Calu3 (cell line): ENCODE measurements around the gene CROCC2. TPM values are rescaled to one million over a fixed set of nuclear protein-coding genes. Genes with fewer than 3 reads are reported as not detected.

Source experiments
- BruUV-seq: library from RNA; stranded (reverse); fragments of 400-500 nt; replicated peaks from 2 replicates; lab custom pipeline; 2021; lab: Mats Ljungman, UMichigan
- CTCF ChIA-PET: fragments of 300-600 bp; sonication (Branson Sonifier 250); formaldehyde crosslinking; loops from one replicate; lab custom pipeline; 2022; ENCODE audit warnings: antibody characterized with exemption; lab: Charles Lee
- DNase-seq: peaks from one replicate; pipeline ENCODE4 v3.0.0; 2022
- H3K27ac Mint-ChIP-seq: one replicate; pipeline ENCODE4 v1.8.0; 2022; ENCODE audit warnings: mixed read lengths; ENCODE audit not compliant: unreplicated experiment
- H3K27me3 Mint-ChIP-seq: one replicate; pipeline ENCODE4 v1.8.0; 2022; ENCODE audit warnings: mixed read lengths; ENCODE audit not compliant: unreplicated experiment
- H3K36me3 Mint-ChIP-seq: one replicate; pipeline ENCODE4 v1.8.0; 2022; ENCODE audit warnings: mild to moderate bottlenecking, moderate library complexity, mixed read lengths; ENCODE audit not compliant: insufficient read depth, unreplicated experiment
- H3K4me1 Mint-ChIP-seq: one replicate; pipeline ENCODE4 v1.8.0; 2022; ENCODE audit warnings: mild to moderate bottlenecking, low read depth, mixed read lengths; ENCODE audit not compliant: unreplicated experiment
- H3K4me3 Mint-ChIP-seq: one replicate; pipeline ENCODE4 v1.8.0; 2022; ENCODE audit warnings: mild to moderate bottlenecking, low read depth, moderate library complexity, mixed read lengths; ENCODE audit not compliant: unreplicated experiment
- H3K9me3 Mint-ChIP-seq: one replicate; pipeline ENCODE4 v1.8.0; 2022; ENCODE audit warnings: low read depth, mixed read lengths; ENCODE audit not compliant: unreplicated experiment
- intact Hi-C: fragments of 100-400 bp; cut with micrococcal nuclease; formaldehyde crosslinking; loops from one replicate; pipeline ENCODE4 v1.10.0; 2022; ENCODE audit not compliant: unreplicated experiment
- total RNA-seq: library from RNA; stranded (reverse); gene quantifications from 2 replicates; pipeline ENCODE4 v1.2.3, GENCODE V29; 2022
- TF ChIP-seq, protein P1 (sequence below): fragments of 200-600 bp; IDR thresholded peaks from one replicate; pipeline ENCODE4 v1.8.0; 2022; ENCODE audit warnings: antibody characterized with exemption; ENCODE audit not compliant: unreplicated experiment

CROCC2 gene
- total RNA-seq, 1 experiment from 2014 or later: not detected

GRCh38 chr2:240998706-240998994 is 92.5 kb downstream of the CROCC2 start:
- H3K4me3 Mint-ChIP-seq: peak overlapping the region; percentile 66
- peaks cover 41% of the 10 kb centered on the region for H3K27me3 Mint-ChIP-seq

DNA sequence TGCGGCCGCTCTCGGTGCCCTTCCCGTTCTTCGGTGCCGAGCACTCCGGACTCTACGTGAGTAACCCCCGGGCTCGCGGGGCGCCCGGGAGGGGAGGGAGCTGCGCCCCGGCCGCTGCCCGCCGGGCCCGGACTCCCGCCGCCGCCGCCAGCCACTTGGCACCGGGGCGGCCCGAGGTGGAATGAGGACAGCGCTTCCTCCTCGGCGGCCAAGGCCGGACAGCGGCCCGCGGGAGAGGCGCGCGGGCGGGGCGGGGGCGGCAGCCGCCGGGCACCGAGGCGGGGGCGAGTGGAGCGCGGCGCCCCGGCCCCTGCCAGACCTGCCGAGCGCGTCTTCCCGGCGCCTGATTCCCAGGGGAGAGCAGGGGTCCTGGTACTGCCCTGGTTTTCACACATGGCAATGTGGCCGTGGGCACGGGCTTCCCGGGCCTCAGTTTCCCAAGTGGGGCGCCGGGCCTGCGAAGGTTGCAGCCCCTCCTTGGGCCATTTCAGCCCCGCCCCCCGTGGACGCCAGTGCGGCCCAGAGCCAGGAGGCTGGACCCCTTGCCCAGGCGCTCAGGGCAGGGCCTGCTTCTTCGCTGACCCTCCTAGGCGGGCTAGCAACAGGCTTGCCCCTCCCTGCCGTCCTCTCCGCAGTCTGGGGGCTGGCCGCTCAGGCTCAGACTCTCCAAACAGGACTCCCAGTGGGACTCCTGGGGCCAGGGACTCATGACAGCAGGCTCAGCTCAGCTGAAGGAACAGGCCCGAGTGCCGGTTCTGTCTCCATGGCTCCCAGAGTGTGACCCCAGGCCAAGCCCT is 93.1 kb downstream of the CROCC2 start:
- Mint-ChIP-seq H3K36me3 (peaks cover 6% of the 10 kb centered on the region), H3K9me3 (peaks cover 5% of the 10 kb centered on the region), H3K4me3 (peak overlapping the region; percentile 66), H3K27ac (no peak overlapping the region), H3K27me3 (peaks cover 41% of the 10 kb centered on the region), H3K4me1 (no peaks in the 10 kb centered on the region)
- TF ChIP-seq, protein P1, sequence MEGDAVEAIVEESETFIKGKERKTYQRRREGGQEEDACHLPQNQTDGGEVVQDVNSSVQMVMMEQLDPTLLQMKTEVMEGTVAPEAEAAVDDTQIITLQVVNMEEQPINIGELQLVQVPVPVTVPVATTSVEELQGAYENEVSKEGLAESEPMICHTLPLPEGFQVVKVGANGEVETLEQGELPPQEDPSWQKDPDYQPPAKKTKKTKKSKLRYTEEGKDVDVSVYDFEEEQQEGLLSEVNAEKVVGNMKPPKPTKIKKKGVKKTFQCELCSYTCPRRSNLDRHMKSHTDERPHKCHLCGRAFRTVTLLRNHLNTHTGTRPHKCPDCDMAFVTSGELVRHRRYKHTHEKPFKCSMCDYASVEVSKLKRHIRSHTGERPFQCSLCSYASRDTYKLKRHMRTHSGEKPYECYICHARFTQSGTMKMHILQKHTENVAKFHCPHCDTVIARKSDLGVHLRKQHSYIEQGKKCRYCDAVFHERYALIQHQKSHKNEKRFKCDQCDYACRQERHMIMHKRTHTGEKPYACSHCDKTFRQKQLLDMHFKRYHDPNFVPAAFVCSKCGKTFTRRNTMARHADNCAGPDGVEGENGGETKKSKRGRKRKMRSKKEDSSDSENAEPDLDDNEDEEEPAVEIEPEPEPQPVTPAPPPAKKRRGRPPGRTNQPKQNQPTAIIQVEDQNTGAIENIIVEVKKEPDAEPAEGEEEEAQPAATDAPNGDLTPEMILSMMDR: no peak
- DNase-seq: peak; percentile 24
- BruUV-seq: no TSS peak
- CTCF ChIA-PET: interaction anchor here (0.6 kb wide), 1 partner anchor 161 kb away, joined by 6 read pairs; no protein-coding TSS in a partner anchor
- intact Hi-C loops: loop anchor here (10.0 kb wide), 1 partner anchor 84 kb away; no protein-coding TSS in a partner anchor

More at GRCh38 chr2:240998706-240998994, 92.5 kb downstream of the CROCC2 start:
- DNase-seq: no peak
- Mint-ChIP-seq H3K27ac (no peak overlapping the region), H3K9me3 (peaks cover 3% of the 10 kb centered on the region), H3K4me1 (no peaks in the 10 kb centered on the region), H3K36me3 (peaks cover 6% of the 10 kb centered on the region)
- intact Hi-C loops: loop anchor here (10.0 kb wide), 1 partner anchor 84 kb away; no protein-coding TSS in a partner anchor
- BruUV-seq: no TSS peak
- TF ChIP-seq, protein P1: no peak
- CTCF ChIA-PET: no interaction called here

GRCh38 chr2:240999873-241000541 is 93.9 kb downstream of the CROCC2 start:
- DNase-seq: no peak
- BruUV-seq: no TSS peak
- no peak overlapping the region for H3K27ac Mint-ChIP-seq

GRCh38 chr2:241000831-241001321 is 94.7 kb downstream of the CROCC2 start:
- Mint-ChIP-seq H3K27ac (no peak overlapping the region), H3K27me3 (peaks cover 49% of the 10 kb centered on the region), H3K4me1 (no peaks in the 10 kb centered on the region), H3K36me3 (peaks cover 6% of the 10 kb centered on the region), H3K4me3 (no peak overlapping the region), H3K9me3 (peaks cover 10% of the 10 kb centered on the region)
- no TSS peak for BruUV-seq
- intact Hi-C loops: no loop called here
- CTCF ChIA-PET: no interaction called here
- no peak for DNase-seq
- TF ChIP-seq, protein P1: no peak

More at GRCh38 chr2:240999873-241000541, 93.9 kb downstream of the CROCC2 start:
- CTCF ChIA-PET: no interaction called here
- Mint-ChIP-seq H3K36me3 (peaks cover 6% of the 10 kb centered on the region), H3K9me3 (peaks cover 5% of the 10 kb centered on the region), H3K4me1 (no peaks in the 10 kb centered on the region), H3K4me3 (peak overlapping the region; percentile 66), H3K27me3 (peaks cover 41% of the 10 kb centered on the region)
- TF ChIP-seq, protein P1: no peak
- intact Hi-C loops: loop anchor here (10.0 kb wide), 1 partner anchor 85 kb away; no protein-coding TSS in a partner anchor
